Measurements from ENCODE around the gene ITGB8.

GRCh38 chr7:20317413-20317812 is 13.3 kb upstream of the ITGB8 start:
- TF ChIP-seq CTCF (IDR thresholded peaks at IDR 0.05): no peak
- TF ChIP-seq POLR2A (IDR thresholded peaks at IDR 0.05): no peak
